RWPE1 (cell line): Measurements from ENCODE around the gene ADCY10.
"Not testable (repeated sequence)": the region's sequence is repeated elsewhere in the genome, so short reads cannot be mapped to it uniquely, and the experiment has no call there.

Experiments
- CTCF ChIA-PET: fragments of 350-600 bp; sonication (Branson Sonifier 250); formaldehyde crosslinking; extraction: SDS; loops from one replicate; lab custom pipeline; 2021; lab: Yijun Ruan, JAX
- POLR2A ChIA-PET: fragments of 400-600 bp; formaldehyde crosslinking; extraction: SDS; loops from one replicate; lab custom pipeline; 2020; ENCODE audit warnings: antibody characterized with exemption; ENCODE audit not compliant: low non-redundant PET; lab: Yijun Ruan, JAX
- DNase-seq: peaks from one replicate; pipeline ENCODE4 v3.0.0; 2012; ENCODE audit warnings: low spot score
- H3K27ac ChIP-seq: fragments of 450-650 bp; 2 replicates; pipeline ENCODE4 v1.5.1; 2017
- CTCF ChIP-seq: fragments of 450-650 bp; conservative IDR thresholded peaks from 2 replicates; pipeline ENCODE4 v1.5.1; 2017; ENCODE audit warnings: low read depth, mild to moderate bottlenecking

The ADCY10 gene

GRCh38 chr1:167839009-167839408, 74.9 kb downstream of the ADCY10 start:
- H3K27ac ChIP-seq = no peak overlapping the region
- ChIA-PET CTCF (no interaction called here), POLR2A (no interaction called here)
- no peak for TF ChIP-seq CTCF
- DNase-seq = no peak

GRCh38 chr1:167837326-167837725, 76.6 kb downstream of the ADCY10 start:
- ChIA-PET POLR2A (no interaction called here), CTCF (no interaction called here)
- no peak overlapping the region for H3K27ac ChIP-seq
- DNase-seq = no peak
- no peak for TF ChIP-seq CTCF

GRCh38 chr1:167836197-167836596, 77.7 kb downstream of the ADCY10 start:
- no peak overlapping the region for H3K27ac ChIP-seq
- TF ChIP-seq CTCF = no peak
- POLR2A ChIA-PET = no interaction called here
- no peak for DNase-seq
- CTCF ChIA-PET = no interaction called here

- CTCF ChIA-PET = no interaction called here
- TF ChIP-seq CTCF = no peak
- POLR2A ChIA-PET = no interaction called here
- no peak for DNase-seq
- H3K27ac ChIP-seq = no peak overlapping the region
Observed at GRCh38 chr1:167833904-167834303, 80.0 kb downstream of the ADCY10 start.

GRCh38 chr1:167832693-167833092, 81.2 kb downstream of the ADCY10 start:
- ChIA-PET POLR2A (no interaction called here), CTCF (no interaction called here)
- no peak overlapping the region for H3K27ac ChIP-seq
- DNase-seq = no peak
- no peak for TF ChIP-seq CTCF

- CTCF ChIA-PET, DNase-seq, H3K27ac ChIP-seq, POLR2A ChIA-PET: not testable (repeated sequence)
Observed at GRCh38 chr1:167830668-167831067, 83.3 kb downstream of the ADCY10 start.

- POLR2A ChIA-PET = no interaction called here
- no peak for DNase-seq
- TF ChIP-seq CTCF = no peak
- CTCF ChIA-PET = interaction anchor here (0.9 kb wide), 1 partner anchor 30 kb away, joined by 3 read pairs; no protein-coding TSS in a partner anchor
- no peak overlapping the region for H3K27ac ChIP-seq
Observed at GRCh38 chr1:167829868-167830267, 84.1 kb downstream of the ADCY10 start.
